ENCODE measurements around the gene LRP1B. TPM values are rescaled to one million over a fixed set of nuclear protein-coding genes. Genes with fewer than 3 reads are reported as not detected.

Gene LRP1B
- total RNA-seq, 4 donors from 2014 or later = 0.42 to 0.71 (median 0.65) TPM

DNA sequence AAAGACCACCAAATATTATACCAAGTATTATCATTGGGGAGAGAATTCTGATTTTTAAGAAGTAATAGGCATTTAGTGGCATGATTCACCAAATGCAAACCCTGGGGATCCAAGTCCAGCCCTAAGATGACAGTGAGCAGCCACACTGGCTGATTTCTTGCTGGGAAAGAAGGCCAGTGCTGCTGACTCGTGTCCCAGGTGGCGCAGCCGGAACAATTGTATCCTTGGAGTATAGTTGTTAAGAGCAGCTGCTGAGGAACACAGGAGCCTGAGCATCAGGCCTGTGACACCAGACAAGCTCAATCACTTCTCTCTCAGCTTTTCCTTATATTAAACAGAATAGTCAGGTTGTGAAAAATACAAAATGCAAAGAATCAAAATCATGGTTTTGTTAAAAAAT lies 48.4 kb downstream of the LRP1B start:
- no peak overlapping the region for H3K4me3 ChIP-seq
- WGBS = 90% methylated on average over 3 of the region's 3 CpGs
- no peaks in the 10 kb centered on the region for H3K36me3 ChIP-seq
- no peak for DNase-seq (ENCODE audit: extremely low spot score)
- no peaks in the 10 kb centered on the region for H3K27me3 ChIP-seq
- no peaks in the 10 kb centered on the region for H3K9me3 ChIP-seq
- H3K27ac ChIP-seq (replicated peaks in 1 of 4) = no peak overlapping the region
- no peaks in the 10 kb centered on the region for H3K4me1 ChIP-seq
- intact Hi-C loops (cut with DNase I) = no loop called here
- TF ChIP-seq, protein P1, sequence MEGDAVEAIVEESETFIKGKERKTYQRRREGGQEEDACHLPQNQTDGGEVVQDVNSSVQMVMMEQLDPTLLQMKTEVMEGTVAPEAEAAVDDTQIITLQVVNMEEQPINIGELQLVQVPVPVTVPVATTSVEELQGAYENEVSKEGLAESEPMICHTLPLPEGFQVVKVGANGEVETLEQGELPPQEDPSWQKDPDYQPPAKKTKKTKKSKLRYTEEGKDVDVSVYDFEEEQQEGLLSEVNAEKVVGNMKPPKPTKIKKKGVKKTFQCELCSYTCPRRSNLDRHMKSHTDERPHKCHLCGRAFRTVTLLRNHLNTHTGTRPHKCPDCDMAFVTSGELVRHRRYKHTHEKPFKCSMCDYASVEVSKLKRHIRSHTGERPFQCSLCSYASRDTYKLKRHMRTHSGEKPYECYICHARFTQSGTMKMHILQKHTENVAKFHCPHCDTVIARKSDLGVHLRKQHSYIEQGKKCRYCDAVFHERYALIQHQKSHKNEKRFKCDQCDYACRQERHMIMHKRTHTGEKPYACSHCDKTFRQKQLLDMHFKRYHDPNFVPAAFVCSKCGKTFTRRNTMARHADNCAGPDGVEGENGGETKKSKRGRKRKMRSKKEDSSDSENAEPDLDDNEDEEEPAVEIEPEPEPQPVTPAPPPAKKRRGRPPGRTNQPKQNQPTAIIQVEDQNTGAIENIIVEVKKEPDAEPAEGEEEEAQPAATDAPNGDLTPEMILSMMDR (IDR thresholded peaks at IDR 0.05) = no peak
- no peak for TF ChIP-seq EP300 (IDR thresholded peaks at IDR 0.05)
- TF ChIP-seq POLR2A (IDR thresholded peaks at IDR 0.05; ENCODE audit: low read depth) = no peak
- TF ChIP-seq POLR2AphosphoS5 (IDR thresholded peaks at IDR 0.05) = no peak

DNA sequence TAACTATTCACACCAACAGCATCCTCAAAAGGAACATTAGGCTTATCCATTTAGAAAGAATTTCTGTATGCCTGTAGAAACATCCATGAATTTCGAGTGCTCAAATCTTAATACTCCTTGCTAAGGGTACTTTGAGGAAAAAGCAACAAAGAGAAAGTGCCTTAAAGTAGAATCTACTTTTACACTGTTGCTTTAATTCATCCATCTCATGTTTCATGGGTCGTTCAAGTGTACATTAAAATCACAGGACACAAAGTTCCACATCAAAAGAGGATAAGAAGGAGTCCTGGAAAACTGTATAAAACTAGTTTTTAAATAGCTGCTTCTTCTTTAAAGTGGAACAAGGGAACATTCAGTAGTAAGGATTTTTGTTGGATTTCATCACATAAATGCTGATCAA lies 54.5 kb downstream of the LRP1B start:
- H3K27me3 ChIP-seq = no peaks in the 10 kb centered on the region
- H3K4me3 ChIP-seq = no peak overlapping the region
- H3K36me3 ChIP-seq = no peaks in the 10 kb centered on the region
- DNase-seq (ENCODE audit: extremely low spot score) = no peak
- H3K27ac ChIP-seq (replicated peaks in 1 of 4) = no peak overlapping the region
- TF ChIP-seq, protein P1 (IDR thresholded peaks at IDR 0.05) = no peak
- no peak for TF ChIP-seq POLR2AphosphoS5 (IDR thresholded peaks at IDR 0.05)
- TF ChIP-seq EP300 (IDR thresholded peaks at IDR 0.05) = no peak
- intact Hi-C loops (cut with DNase I) = no loop called here
- no peaks in the 10 kb centered on the region for H3K4me1 ChIP-seq
- no peaks in the 10 kb centered on the region for H3K9me3 ChIP-seq
- WGBS = 54% methylated on average over 2 of the region's 2 CpGs

DNA sequence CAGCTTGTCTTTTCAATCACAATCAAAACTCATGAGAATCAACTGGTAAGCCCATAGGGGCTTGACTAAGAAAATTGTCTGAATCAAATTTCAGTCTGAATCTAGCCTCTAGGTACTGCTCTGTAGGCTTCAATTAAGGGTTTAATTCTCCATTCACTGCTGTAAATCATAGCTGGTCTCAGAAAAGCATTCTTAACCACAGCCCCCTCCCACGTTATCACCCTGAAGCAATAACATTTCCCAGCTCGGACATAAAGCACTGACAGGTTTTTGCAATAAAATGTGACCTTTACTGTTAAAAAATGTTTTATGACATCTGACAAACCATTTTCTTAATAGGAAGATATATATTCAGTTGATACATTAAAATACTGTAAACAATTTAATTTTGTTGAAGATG lies 55.0 kb downstream of the LRP1B start:
- Histone ChIP-seq H3K36me3 (no peaks in the 10 kb centered on the region), H3K9me3 (no peaks in the 10 kb centered on the region), H3K27ac (replicated peaks in 1 of 4) (no peak overlapping the region), H3K4me3 (no peak overlapping the region), H3K27me3 (no peaks in the 10 kb centered on the region), H3K4me1 (no peaks in the 10 kb centered on the region)
- 68% methylated on average over 2 of the region's 2 CpGs for WGBS
- intact Hi-C loops (cut with DNase I) = no loop called here
- no peak for DNase-seq (ENCODE audit: extremely low spot score)
- TF ChIP-seq, protein P1 (IDR thresholded peaks at IDR 0.05) = no peak
- TF ChIP-seq EP300 (IDR thresholded peaks at IDR 0.05) = no peak

DNA sequence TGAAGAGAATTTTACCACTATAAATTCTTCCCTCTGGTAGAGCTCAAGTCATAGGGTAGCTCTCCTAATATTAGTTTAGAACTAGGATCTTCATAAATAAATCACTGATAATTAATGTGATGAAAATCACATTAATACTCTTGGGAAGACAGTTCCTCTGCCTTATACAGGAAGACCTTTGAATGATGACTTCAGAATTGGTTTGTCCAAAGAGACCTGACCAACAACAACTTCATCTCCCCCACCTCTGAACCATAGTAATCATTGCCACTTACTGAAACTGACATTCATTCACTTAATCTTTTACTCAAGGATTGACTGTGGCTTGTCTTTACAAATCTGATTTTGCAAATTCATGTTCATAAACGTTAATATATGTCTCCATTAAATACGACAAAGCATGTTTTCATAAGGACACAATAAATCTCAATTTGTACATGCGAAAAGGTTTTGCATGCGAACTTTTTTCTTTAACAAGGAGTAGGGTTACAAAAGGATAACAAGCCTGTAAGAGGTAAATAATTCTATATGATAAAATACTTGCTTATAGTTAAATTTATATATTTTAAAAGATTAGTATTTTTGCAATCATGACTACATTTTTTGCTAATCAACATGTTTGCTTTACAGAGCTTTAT lies 61.4 kb downstream of the LRP1B start:
- Histone ChIP-seq H3K27me3 (no peaks in the 10 kb centered on the region), H3K36me3 (no peaks in the 10 kb centered on the region), H3K27ac (replicated peaks in 1 of 4) (no peak overlapping the region), H3K4me1 (no peaks in the 10 kb centered on the region), H3K9me3 (no peaks in the 10 kb centered on the region), H3K4me3 (no peak overlapping the region)
- TF ChIP-seq POLR2AphosphoS5 (IDR thresholded peaks at IDR 0.05) (no peak), EP300 (IDR thresholded peaks at IDR 0.05) (no peak), POLR2A (IDR thresholded peaks at IDR 0.05; ENCODE audit: low read depth) (no peak)
- TF ChIP-seq, protein P1 (IDR thresholded peaks at IDR 0.05) = no peak
- no peak for DNase-seq (ENCODE audit: extremely low spot score)
- intact Hi-C loops (cut with DNase I) = no loop called here
- 83% methylated on average over 4 of the region's 4 CpGs for WGBS

- H3K9me3 ChIP-seq = no peaks in the 10 kb centered on the region
- H3K27ac ChIP-seq (replicated peaks in 1 of 4) = no peak overlapping the region
- WGBS = 75% methylated on average over 3 of the region's 3 CpGs
- H3K27me3 ChIP-seq = no peaks in the 10 kb centered on the region
- no peak for TF ChIP-seq POLR2AphosphoS5 (IDR thresholded peaks at IDR 0.05)
- TF ChIP-seq POLR2A (IDR thresholded peaks at IDR 0.05; ENCODE audit: low read depth) = no peak
- TF ChIP-seq EP300 (IDR thresholded peaks at IDR 0.05) = no peak
- TF ChIP-seq, protein P1 (IDR thresholded peaks at IDR 0.05) = no peak
- intact Hi-C loops (cut with DNase I) = no loop called here
- no peaks in the 10 kb centered on the region for H3K4me1 ChIP-seq
- DNase-seq (ENCODE audit: extremely low spot score) = no peak
- H3K4me3 ChIP-seq = no peak overlapping the region
- no peaks in the 10 kb centered on the region for H3K36me3 ChIP-seq
These were observed 65.1 kb downstream of the LRP1B start for GRCh38 chr2:142065700-142066099.

All from esophagus muscularis mucosa (tissue), 4 donors.